HepG2 (cell line): ENCODE results near the gene DSC3. TPM values are rescaled to one million over a fixed set of nuclear protein-coding genes. Genes with fewer than 3 reads are reported as not detected.
A peak's percentile ranks its signal among the peaks of the same experiment; 100 is the strongest.

Experiments
- ATAC-seq: fragments of 200-7000 bp; cut with Tn5 transposase; 3 replicates; pipeline ENCODE4 v1.9.1; 2020; ENCODE audit warnings: mild to moderate bottlenecking, moderate library complexity
- BruUV-seq: library from RNA; stranded (reverse); fragments of 400-500 nt; replicated peaks from 2 replicates; lab custom pipeline; 2021; lab: Mats Ljungman, UMichigan
- CTCF ChIA-PET: fragments of 300-600 bp; formaldehyde crosslinking; extraction: SDS; loops from one replicate; lab custom pipeline; 2021; ENCODE audit warnings: low total read pairs, inconsistent platforms, low intra/inter-chr PET ratio; lab: Yijun Ruan, JAX
- POLR2A ChIA-PET: fragments of 350-600 bp; sonication (Branson Sonifier 250); formaldehyde crosslinking; loops from one replicate; lab custom pipeline; 2020; ENCODE audit warnings: antibody characterized with exemption, inconsistent platforms; lab: Yijun Ruan, JAX
- DNase-seq: peaks from one replicate; pipeline ENCODE4 v3.0.0-alpha.2; 2015; ENCODE audit warnings: low spot score
- FAIRE-seq: peaks from 3 replicates; lab custom pipeline; 2011; peaks lifted over from hg19 to GRCh38; lab: Jason Lieb, UNC
- H2AFZ ChIP-seq: one replicate; pipeline ENCODE4 v1.6.1; 2011; ENCODE audit warnings: low read length, inconsistent platforms
- H3K27ac ChIP-seq: fragments of 300-600 bp; 3 replicates; pipeline ENCODE4 v1.8.0; 2011; ENCODE audit warnings: mixed run types, mild to moderate bottlenecking, mixed read lengths, low read length, inconsistent platforms; ENCODE audit not compliant: insufficient read depth; ENCODE audit errors: extremely low read length
- H3K27me3 ChIP-seq, 2 experiments: fragments of 200-600 bp in 1 of 2; 2 replicates in 1 of 2; 3 replicates in 1 of 2; pipeline versions ENCODE4 v1.6.0 to v1.8.0; 2011; ENCODE audit warnings: low read length in 2 of 2, mild to moderate bottlenecking in 2 of 2, moderate library complexity in 2 of 2, inconsistent platforms in 1 of 2; ENCODE audit not compliant: insufficient read depth in 2 of 2, control insufficient read depth in 1 of 2
- H3K36me3 ChIP-seq, 2 experiments: fragments of 200-600 bp in 1 of 2; replicated peaks in 1 of 2; 2 replicates in 1 of 2; 3 replicates in 1 of 2; pipeline versions ENCODE4 v1.5.1 to v1.8.0; 2011; ENCODE audit warnings: low read length in 2 of 2, inconsistent platforms in 1 of 2; ENCODE audit not compliant: insufficient read depth in 2 of 2, control insufficient read depth in 1 of 2
- H3K4me1 ChIP-seq: 2 replicates; pipeline ENCODE4 v1.5.1; 2012; ENCODE audit warnings: low read length, inconsistent platforms; ENCODE audit not compliant: insufficient read depth
- H3K4me2 ChIP-seq: 2 replicates; pipeline ENCODE4 v1.6.0; 2011; ENCODE audit warnings: low read depth, low read length, inconsistent platforms
- H3K4me3 ChIP-seq, 3 experiments: fragments of 200-600 bp in 1 of 3; sonication (generic), shearing (Covaris generic) in 1 of 3; replicated peaks in 1 of 3; 2 replicates each; pipeline ENCODE4 v1.5.1; 2011 to 2016; ENCODE audit warnings: low read length in 3 of 3, inconsistent platforms in 2 of 3, low read depth in 2 of 3, mild to moderate bottlenecking in 2 of 3, control low read depth in 1 of 3, mixed read lengths in 1 of 3; ENCODE audit not compliant: insufficient read depth in 1 of 3
- H3K79me2 ChIP-seq: one replicate; pipeline ENCODE4 v1.6.1; 2011; ENCODE audit warnings: low read length, inconsistent platforms; ENCODE audit not compliant: insufficient read depth
- H3K9ac ChIP-seq: 2 replicates; pipeline ENCODE4 v1.6.0; 2011; ENCODE audit warnings: mild to moderate bottlenecking, low read depth, low read length, inconsistent platforms; ENCODE audit not compliant: insufficient read depth
- H3K9me3 ChIP-seq: 2 replicates; pipeline ENCODE4 v1.5.1; 2012; ENCODE audit warnings: mild to moderate bottlenecking, low read length
- H4K20me1 ChIP-seq: 2 replicates; pipeline ENCODE4 v1.6.0; 2011; ENCODE audit warnings: inconsistent platforms, mild to moderate bottlenecking, low read length, moderate library complexity; ENCODE audit not compliant: insufficient read depth
- AFF4 ChIP-seq: sonication (generic); formaldehyde crosslinking; IDR thresholded peaks from 2 replicates; pipeline ENCODE4 v1.4.0; 2020; ENCODE audit warnings: missing genetic modification reagents
- FOXP4 ChIP-seq: sonication (generic); formaldehyde crosslinking; IDR thresholded peaks from 2 replicates; pipeline ENCODE4 v1.4.0; 2020; ENCODE audit warnings: missing genetic modification reagents
- HMGXB4 ChIP-seq, 2 experiments: sonication (generic) in 1 of 2; formaldehyde crosslinking in 1 of 2; IDR thresholded peaks; 2 replicates each; pipeline versions ENCODE4 v1.4.0 to v1.6.1; 2018 to 2020; ENCODE audit warnings: missing genetic modification reagents in 2 of 2, borderline replicate concordance in 1 of 2, low read depth in 1 of 2, mild to moderate bottlenecking in 1 of 2, missing biosample characterization in 1 of 2
- MAFF ChIP-seq: IDR thresholded peaks from 2 replicates; pipeline ENCODE4 v1.6.1; 2011; ENCODE audit warnings: low read depth, low read length, improper control_type of control experiment
- MAFK ChIP-seq, 2 experiments: IDR thresholded peaks in 1 of 2; conservative IDR thresholded peaks in 1 of 2; 2 replicates each; pipeline ENCODE4 v1.6.1; 2011; ENCODE audit warnings: improper control_type of control experiment in 2 of 2, low read length in 2 of 2
- POLR2AphosphoS5 ChIP-seq: IDR thresholded peaks from 2 replicates; pipeline ENCODE4 v1.6.1; 2012; ENCODE audit warnings: low read depth, low read length
- ZNF329 ChIP-seq: sonication (generic); formaldehyde crosslinking; IDR thresholded peaks from 2 replicates; pipeline ENCODE4 v1.9.0; 2021; ENCODE audit warnings: low read depth, mild to moderate bottlenecking, missing genetic modification reagents
- ZNF558 ChIP-seq: sonication (generic); formaldehyde crosslinking; IDR thresholded peaks from 2 replicates; pipeline ENCODE4 v1.9.0; 2022; ENCODE audit warnings: mild to moderate bottlenecking, missing genetic modification reagents, borderline replicate concordance
- ZNF614 ChIP-seq: IDR thresholded peaks from 2 replicates; pipeline ENCODE4 v1.6.1; 2018; ENCODE audit warnings: missing biosample characterization, missing genetic modification reagents, inconsistent platforms, borderline replicate concordance
- WGBS: methylation state at CpG from one replicate; pipeline ENCODE4 v1.1.6; 2017; ENCODE audit warnings: low lambda C conversion rate; 5-methylcytosine and 5-hydroxymethylcytosine counted together
- in situ Hi-C: cut with HindIII; loops from 2 replicates; pipeline ENCODE4 v1.10.0; 2017; ENCODE audit warnings: low pct_unique_long_range_greater_than_20kb; ENCODE audit not compliant: extremely low pct_ligation_motif_present
- intact Hi-C: fragments of 100-400 bp; cut with micrococcal nuclease; formaldehyde crosslinking; loops from one replicate; pipeline ENCODE4 v1.10.0; 2022; ENCODE audit not compliant: unreplicated experiment
- polyA plus RNA-seq, 8 experiments: library from polyadenylated mRNA; depleted of rRNA in 3 of 8; stranded (reverse) in 7 of 8; unstranded in 1 of 8; fragments of >200 nt; fragmentation: Illumina TruSeq in 4 of 8; extraction: Trizol in 4 of 8; gene quantifications; 2 replicates each; pipeline versions ENCODE4 v1.2.1 to v1.2.3, GENCODE V29; 2011 to 2016; ENCODE audit warnings: low read depth in 4 of 8, missing spikeins in 1 of 8, mixed read lengths in 1 of 8; ENCODE audit not compliant: insufficient read depth in 1 of 8
- total RNA-seq, 5 experiments: library from RNA; depleted of rRNA; stranded (reverse); fragments of >200 nt; fragmentation: Illumina TruSeq; extraction: Trizol; gene quantifications; 2 replicates each; pipeline ENCODE4 v1.2.3, GENCODE V29; 2016; ENCODE audit warnings: low read depth in 1 of 5

Gene DSC3
- total and polyA plus RNA-seq, 2 of the 13 experiments (the other 11 are each of a cell fraction or from before 2014, with no cell fraction given), result 0.05 to 0.38 TPM

GRCh38 chr18:31066266-31066665 lies 23.7 kb upstream of the DSC3 start:
- no peak overlapping the region for H3K9ac ChIP-seq
- H3K4me2 ChIP-seq, result no peak overlapping the region
- ATAC-seq, result no peak
- no peak overlapping the region for H3K4me3 ChIP-seq
- POLR2A ChIA-PET, result no interaction called here
- no peaks in the 10 kb centered on the region for H3K4me1 ChIP-seq
- H2AFZ ChIP-seq, result no peak overlapping the region
- no peaks in the 10 kb centered on the region for H3K27me3 ChIP-seq
- no peaks in the 10 kb centered on the region for H3K9me3 ChIP-seq
- TF ChIP-seq MAFF (peak; percentile 94), MAFK (conservative IDR thresholded peaks at IDR 0.05 in 1 of 2, IDR thresholded peaks at IDR 0.05 in 1 of 2; ENCODE audit: low read length in 2 of 2) (peak; percentile 87 to 96), POLR2AphosphoS5 (no peak)
- TF ChIP-seq, all 625 proteins: peak for 2
- peaks cover 2 to 29% of the 10 kb centered on the region in 2 experiments for H3K36me3 ChIP-seq
- in situ Hi-C loops, result no loop called here
- intact Hi-C loops, result no loop called here
- no peak for DNase-seq
- WGBS, result 95% methylated on average over 1 of the region's 1 CpG
- H3K79me2 ChIP-seq, result no peaks in the 10 kb centered on the region
- H3K27ac ChIP-seq, result no peak overlapping the region
- no peak for FAIRE-seq
- CTCF ChIA-PET, result no interaction called here
- no TSS peak for BruUV-seq
- H4K20me1 ChIP-seq, result no peaks in the 10 kb centered on the region

- intact Hi-C loops, result no loop called here
- in situ Hi-C loops, result no loop called here
- Histone ChIP-seq H4K20me1 (no peaks in the 10 kb centered on the region), H3K36me3 (peaks cover 2 to 21% of the 10 kb centered on the region in 2 experiments), H3K4me3 (no peak overlapping the region), H3K9ac (no peak overlapping the region), H3K9me3 (no peaks in the 10 kb centered on the region), H3K79me2 (no peaks in the 10 kb centered on the region), H3K4me1 (no peaks in the 10 kb centered on the region), H3K27me3 (no peaks in the 10 kb centered on the region), H3K4me2 (no peak overlapping the region), H2AFZ (no peak overlapping the region), H3K27ac (no peak overlapping the region)
- FAIRE-seq (no peak), ATAC-seq (no peak; the same call in 2 of the 3 replicates), DNase-seq (no peak)
- 92% methylated on average over 6 of the region's 6 CpGs for WGBS
- no TSS peak for BruUV-seq
- ChIA-PET POLR2A (no interaction called here), CTCF (no interaction called here)
- no peak for TF ChIP-seq FOXP4
- TF ChIP-seq ZNF614, result no peak
- no peak for TF ChIP-seq AFF4 (CRISPR knock-in tag)
- TF ChIP-seq ZNF329 (CRISPR knock-in tag), result no peak
- TF ChIP-seq ZNF558 (CRISPR knock-in tag), result no peak
- TF ChIP-seq HMGXB4 (CRISPR knock-in tag; IDR thresholded peaks at IDR 0.05; ENCODE audit: borderline replicate concordance in 1 of 2, low read depth in 1 of 2), result no peak
Observed at GRCh38 chr18:31065036-31065773, 22.7 kb upstream of the DSC3 start.
